Hypothalamus (tissue), 51 donors: Measurements from ENCODE around the gene SNX5.
"Not testable (repeated sequence)": the region's sequence is repeated elsewhere in the genome, so short reads cannot be mapped to it uniquely, and the experiment has no call there.

ENCODE experiments used
- DNase-seq, 51 donors: peaks; one replicate each; lab custom pipeline; 2025; lab: John Stamatoyannopoulos, UW

SNX5 gene

GRCh38 chr20:17961587-17961940 lies 7.0 kb downstream of the SNX5 start:
- no peak for DNase-seq

GRCh38 chr20:17960927-17961586 lies 7.5 kb downstream of the SNX5 start:
- DNase-seq, result no peak

GRCh38 chr20:17960400-17960885 lies 8.2 kb downstream of the SNX5 start:
- DNase-seq, result not testable (repeated sequence)

GRCh38 chr20:17959257-17959627 lies 9.4 kb downstream of the SNX5 start:
- no peak for DNase-seq

DNA sequence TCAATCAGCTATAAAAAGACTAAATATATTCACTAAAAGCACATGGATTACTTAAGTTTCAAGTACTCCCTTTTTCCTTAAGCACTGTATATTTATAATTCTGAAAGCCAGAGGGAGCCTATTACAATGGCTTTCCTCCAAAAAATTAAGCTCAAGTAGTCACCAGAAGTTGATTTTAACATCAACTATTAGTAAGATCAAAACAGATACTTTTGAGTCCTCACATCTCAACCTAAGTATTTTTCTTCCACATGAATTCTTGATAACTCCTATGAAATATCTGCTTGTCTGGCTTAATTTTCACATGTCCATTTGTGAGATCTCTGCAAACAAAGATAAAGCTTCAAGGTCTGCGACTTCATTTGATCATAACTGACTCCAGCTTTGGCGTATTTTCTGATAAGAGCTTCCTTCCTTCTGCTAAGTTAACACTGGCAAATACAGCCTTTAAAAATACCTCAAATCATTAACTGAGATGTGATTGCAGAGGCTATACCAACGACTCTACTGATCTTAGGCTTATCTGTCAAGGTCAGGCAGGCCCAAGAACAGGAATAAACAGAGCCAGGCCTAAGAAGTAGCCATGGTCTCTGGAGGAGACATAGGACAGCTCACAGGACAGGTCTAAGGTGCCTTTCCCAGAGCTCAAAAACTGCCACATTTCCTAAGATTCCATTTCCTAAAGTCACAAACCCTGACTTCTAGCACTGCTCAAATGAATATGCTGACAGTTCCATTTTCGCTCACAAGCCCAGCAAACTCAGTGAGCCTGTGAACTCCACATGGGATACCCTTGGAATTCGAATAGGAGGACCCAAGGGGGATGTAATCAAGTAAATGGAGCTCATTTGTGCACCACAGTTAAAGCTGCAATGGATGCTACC lies 10.0 kb downstream of the SNX5 start:
- no peak for DNase-seq

GRCh38 chr20:17957505-17958363 lies 10.9 kb downstream of the SNX5 start:
- no peak for DNase-seq

- DNase-seq, result no peak
These were observed 12.4 kb downstream of the SNX5 start for GRCh38 chr20:17956099-17956685.

GRCh38 chr20:17955302-17955701 lies 13.3 kb downstream of the SNX5 start:
- no peak for DNase-seq

DNA sequence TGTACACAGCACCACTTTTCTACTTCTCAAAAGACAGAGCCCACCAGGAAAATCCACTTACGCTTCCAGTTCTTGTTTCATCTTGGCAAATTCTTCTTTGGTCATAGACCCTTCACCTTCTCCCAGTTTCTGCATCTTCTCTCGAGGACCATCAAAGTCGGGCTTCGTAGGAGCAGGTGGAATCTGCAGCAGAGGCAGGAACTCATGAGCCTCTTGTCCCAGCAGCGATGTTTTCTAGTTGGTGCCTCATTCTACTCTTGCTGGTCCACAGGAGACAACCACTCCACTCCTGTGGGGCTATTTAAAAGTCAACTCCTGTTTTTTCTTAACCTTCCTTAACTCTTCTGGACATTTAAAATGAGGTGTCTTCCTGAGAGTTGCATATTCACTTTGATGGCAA lies 14.7 kb downstream of the SNX5 start:
- no peak for DNase-seq

DNA sequence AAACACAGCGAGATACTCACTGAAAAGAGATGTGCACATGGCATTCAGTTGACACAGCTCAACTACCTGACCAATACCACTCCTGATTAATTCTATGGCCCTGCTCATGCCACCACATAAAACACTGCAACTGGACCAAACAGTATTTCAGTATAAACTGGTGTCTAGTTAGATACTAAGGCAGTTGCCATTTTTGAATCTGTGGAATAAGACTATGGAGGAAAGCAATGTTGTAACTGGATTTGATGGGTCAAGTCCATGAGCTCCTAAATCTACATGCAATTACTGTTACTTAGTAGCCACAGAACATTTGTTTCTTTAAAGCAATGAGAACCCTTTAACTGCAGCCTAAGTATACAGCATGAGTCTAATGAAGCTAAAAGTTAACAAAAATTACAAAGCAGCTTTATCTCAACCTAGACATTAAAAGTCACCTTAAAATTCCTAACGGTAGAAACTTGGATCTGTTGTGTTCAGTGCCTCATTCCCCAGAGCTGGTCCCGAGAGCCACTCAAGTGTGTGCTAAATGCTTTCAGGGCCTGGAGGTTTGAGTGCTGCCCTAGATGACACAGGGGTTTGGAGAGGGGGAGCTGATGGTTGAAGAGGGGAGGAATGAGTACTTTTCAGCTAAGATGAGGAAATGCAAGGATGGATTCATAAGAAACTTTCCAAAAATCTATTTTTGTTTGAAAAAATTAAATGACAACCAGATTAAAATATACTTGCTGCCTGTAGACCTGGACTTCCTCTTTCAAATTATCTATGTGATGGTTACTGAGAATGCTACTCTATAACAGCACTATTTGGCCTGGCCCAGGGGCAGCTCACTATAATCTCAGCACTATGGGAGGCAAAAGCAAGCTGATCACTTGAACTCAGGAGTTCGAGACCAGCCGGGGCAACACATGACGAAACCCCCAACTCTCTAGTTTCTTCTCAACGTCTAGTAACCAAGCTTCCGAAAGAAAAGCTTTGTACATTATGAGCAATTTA lies 15.6 kb downstream of the SNX5 start:
- no peak for DNase-seq

GRCh38 chr20:17951323-17951722 lies 17.3 kb downstream of the SNX5 start:
- no peak for DNase-seq

GRCh38 chr20:17950670-17951069 lies 17.9 kb downstream of the SNX5 start:
- DNase-seq, result no peak

GRCh38 chr20:17949899-17950298 lies 18.7 kb downstream of the SNX5 start:
- no peak for DNase-seq

DNA sequence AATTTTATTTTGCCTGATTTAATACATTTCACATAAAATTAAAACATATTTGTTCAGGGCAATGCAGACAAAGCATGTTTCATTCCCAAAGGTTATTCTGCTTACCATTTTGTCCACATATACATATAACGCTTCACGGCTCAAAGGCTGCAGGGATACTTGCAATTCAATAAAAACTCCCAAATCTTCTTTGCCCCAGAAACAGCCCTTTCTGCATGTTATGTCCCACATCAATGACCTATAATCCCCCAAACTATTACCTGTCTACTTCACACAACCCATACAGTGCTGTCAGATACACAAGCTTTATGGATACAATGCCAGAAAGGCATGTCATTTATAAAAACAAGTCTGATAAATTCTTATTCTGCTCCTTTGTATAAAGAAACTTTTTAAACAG lies 20.2 kb downstream of the SNX5 start:
- no peak for DNase-seq

GRCh38 chr20:17947474-17947815 lies 21.1 kb downstream of the SNX5 start:
- DNase-seq, result no peak

- DNase-seq, result no peak
These were observed 21.8 kb downstream of the SNX5 start for GRCh38 chr20:17946572-17947473.

DNA sequence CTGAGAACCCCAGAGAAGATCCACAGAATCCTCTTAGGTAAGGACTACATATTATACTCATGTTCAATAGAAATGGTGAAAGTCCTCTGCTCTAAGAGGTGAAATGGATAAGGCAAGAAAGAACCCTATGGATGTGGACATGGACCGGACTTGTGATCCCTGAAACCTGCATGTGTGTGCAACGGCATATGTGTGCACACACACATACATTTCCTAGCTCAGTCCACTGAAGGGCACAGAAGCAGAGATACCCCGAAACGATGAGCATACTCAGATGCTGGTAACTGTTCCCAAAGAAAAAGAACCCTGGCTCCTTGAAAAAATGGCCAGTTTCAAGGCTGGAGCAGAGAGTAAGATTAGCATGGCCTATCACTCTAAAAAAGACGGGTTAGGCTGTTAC lies 22.6 kb downstream of the SNX5 start:
- DNase-seq, result no peak

- DNase-seq, result no peak
These were observed 23.6 kb downstream of the SNX5 start for GRCh38 chr20:17944854-17945474.
